ENCODE results near the gene KYAT1.

KYAT1 gene

DNA sequence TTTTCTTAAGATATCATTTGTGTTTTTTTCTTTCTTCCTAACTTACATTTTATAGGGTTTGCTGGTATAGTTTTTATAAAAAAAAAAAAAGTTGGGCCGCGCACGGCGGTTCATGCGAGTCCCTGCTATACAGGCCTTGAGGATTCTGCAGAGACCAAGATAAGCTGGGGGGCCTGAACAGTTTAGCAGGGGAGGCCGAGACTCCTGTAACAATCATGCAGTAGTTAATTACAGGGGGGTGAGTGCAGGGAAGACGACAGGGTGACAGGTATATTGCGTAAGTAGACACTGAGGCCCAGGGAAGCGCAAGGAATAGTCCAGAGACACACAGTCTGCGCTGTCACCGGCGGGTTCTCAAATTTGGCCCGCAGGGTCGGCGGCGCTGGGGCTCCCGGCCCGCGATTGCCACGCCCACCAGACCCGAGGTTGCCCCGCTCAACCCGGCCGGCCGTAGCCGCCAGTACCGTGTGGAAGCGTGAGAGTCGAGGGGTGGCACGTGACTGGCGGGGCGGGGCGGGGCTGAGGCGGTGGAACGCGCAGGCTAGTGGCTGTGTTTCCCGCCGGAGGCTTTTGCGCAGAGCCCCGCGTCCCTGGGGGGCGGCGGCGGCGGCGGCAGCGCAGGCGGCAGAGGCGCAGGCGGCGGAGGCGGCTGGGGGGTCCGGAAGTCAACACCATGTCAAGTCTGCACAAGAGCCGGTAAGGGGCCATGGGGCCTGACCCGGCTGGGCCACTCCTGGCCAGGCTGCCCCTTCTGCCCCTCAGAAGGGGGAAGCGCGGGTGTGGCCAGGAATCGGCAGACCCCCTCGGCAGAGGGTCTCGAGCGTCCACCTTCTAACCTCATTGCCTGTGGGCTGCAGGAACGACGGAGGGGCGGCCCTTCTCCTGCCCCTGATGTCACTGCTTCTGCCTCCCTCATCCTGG lies 94.8 kb downstream of the KYAT1 start, which contains the start of gene TBC1D13:
Gene TBC1D13, plus strand, starts transcription at position 573 of the 921 bp plus-strand sequence. Its CDS starts 101 bp downstream, at position 674.
- Histone ChIP-seq H3K9me3 (ENCODE audit: severe bottlenecking) (peaks cover 9% of the 10 kb centered on the region), H3K27ac (peak within 1 kb of the TSS; percentile 79), H3K27me3 (ENCODE audit: insufficient read depth, low read depth, severe bottlenecking) (no peaks in the 10 kb centered on the region), H3K36me3 (peaks cover 27% of the 10 kb centered on the region), H3K4me3 (ENCODE audit: low read depth, low read length) (peak within 1 kb of the TSS; percentile 98)
- DNase-seq: peak; percentile 95
- no peak for TF ChIP-seq CTCF (IDR thresholded peaks at IDR 0.05; ENCODE audit: low read depth, low read length)

DNA sequence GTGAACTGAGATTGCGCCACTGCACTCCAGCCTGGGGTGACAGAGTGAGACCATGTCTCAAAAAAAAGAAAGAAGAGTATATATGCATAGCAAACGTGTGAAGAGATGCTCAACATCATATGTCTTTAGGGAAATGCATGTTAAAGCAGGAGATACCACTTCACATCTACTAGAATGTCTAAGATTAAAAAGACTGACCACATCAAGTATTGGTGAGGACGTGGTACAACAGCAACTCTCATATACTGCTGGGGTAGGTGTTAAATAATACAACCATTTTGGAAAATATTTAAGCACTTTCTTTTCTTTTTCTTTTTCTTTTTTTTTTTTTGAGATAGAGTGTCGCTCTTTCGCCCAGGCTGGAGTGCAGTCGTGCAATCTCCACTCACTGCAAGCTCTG lies 96.3 kb downstream of the KYAT1 start:
- peaks cover 18% of the 10 kb centered on the region for H3K9me3 ChIP-seq (ENCODE audit: severe bottlenecking)
- H3K36me3 ChIP-seq: peaks cover 12% of the 10 kb centered on the region
- no peaks in the 10 kb centered on the region for H3K27me3 ChIP-seq (ENCODE audit: insufficient read depth, low read depth, severe bottlenecking)
- DNase-seq: no peak
- H3K4me3 ChIP-seq (ENCODE audit: low read depth, low read length): no peak overlapping the region
- no peak for TF ChIP-seq CTCF (IDR thresholded peaks at IDR 0.05; ENCODE audit: low read depth, low read length)
- no peak overlapping the region for H3K27ac ChIP-seq

Measured in WERI-Rb-1 (cell line).